Activated naive CD4-positive, alpha-beta T cell treated with anti-CD3 and anti-CD28 coated beads, Interleukin-2, amount 10 ng/mL, durations not matched to agents 7 days and 5 days (primary cell): ENCODE results near the gene CHRNA4.

Source experiments
- CTCF ChIA-PET: fragments of 350-600 bp; sonication (Branson Sonifier 250); formaldehyde crosslinking; loops from one replicate; lab custom pipeline; 2021; ENCODE audit warnings: antibody characterized with exemption; lab: Charles Lee
- DNase-seq: peaks from one replicate; pipeline ENCODE4 v3.0.0-alpha.2; 2020
- H3K27ac Mint-ChIP-seq: one replicate; pipeline ENCODE4 v1.8.0; 2021; ENCODE audit warnings: mild to moderate bottlenecking, moderate library complexity, mixed read lengths
- H3K27me3 Mint-ChIP-seq: one replicate; pipeline ENCODE4 v1.8.0; 2021; ENCODE audit warnings: mild to moderate bottlenecking, mixed read lengths
- H3K36me3 Mint-ChIP-seq: one replicate; pipeline ENCODE4 v1.8.0; 2021; ENCODE audit warnings: mixed read lengths
- H3K4me1 Mint-ChIP-seq: one replicate; pipeline ENCODE4 v1.8.0; 2021; ENCODE audit warnings: mixed read lengths
- H3K4me3 Mint-ChIP-seq: one replicate; pipeline ENCODE4 v1.8.0; 2021; ENCODE audit warnings: mild to moderate bottlenecking, moderate library complexity, mixed read lengths
- H3K9me3 Mint-ChIP-seq: one replicate; pipeline ENCODE4 v1.8.0; 2021; ENCODE audit warnings: mixed read lengths

The CHRNA4 gene

GRCh38 chr20:63297371-63297781, 63.8 kb downstream of the CHRNA4 start:
- Mint-ChIP-seq H3K4me3 (no peak overlapping the region), H3K9me3 (no peaks in the 10 kb centered on the region), H3K4me1 (peaks cover 13% of the 10 kb centered on the region), H3K36me3 (no peaks in the 10 kb centered on the region), H3K27me3 (peaks cover 54% of the 10 kb centered on the region), H3K27ac (no peak overlapping the region)
- CTCF ChIA-PET: no interaction called here
- DNase-seq: no peak

GRCh38 chr20:63296531-63297299, 64.4 kb downstream of the CHRNA4 start:
- H3K27me3 Mint-ChIP-seq: peaks cover 54% of the 10 kb centered on the region
- no peak overlapping the region for H3K4me3 Mint-ChIP-seq
- H3K36me3 Mint-ChIP-seq: no peaks in the 10 kb centered on the region
- CTCF ChIA-PET: no interaction called here
- H3K27ac Mint-ChIP-seq: no peak overlapping the region
- H3K9me3 Mint-ChIP-seq: no peaks in the 10 kb centered on the region
- DNase-seq: no peak
- peaks cover 13% of the 10 kb centered on the region for H3K4me1 Mint-ChIP-seq

GRCh38 chr20:63295846-63296245, 65.3 kb downstream of the CHRNA4 start:
- CTCF ChIA-PET: interaction anchor here (1.9 kb wide), 1 partner anchor 73 kb away, joined by 10 read pairs; no protein-coding TSS in a partner anchor
- H3K4me1 Mint-ChIP-seq: peaks cover 13% of the 10 kb centered on the region
- no peaks in the 10 kb centered on the region for H3K36me3 Mint-ChIP-seq
- H3K4me3 Mint-ChIP-seq: no peak overlapping the region
- no peaks in the 10 kb centered on the region for H3K9me3 Mint-ChIP-seq
- peaks cover 54% of the 10 kb centered on the region for H3K27me3 Mint-ChIP-seq
- H3K27ac Mint-ChIP-seq: no peak overlapping the region
- DNase-seq: no peak

DNA sequence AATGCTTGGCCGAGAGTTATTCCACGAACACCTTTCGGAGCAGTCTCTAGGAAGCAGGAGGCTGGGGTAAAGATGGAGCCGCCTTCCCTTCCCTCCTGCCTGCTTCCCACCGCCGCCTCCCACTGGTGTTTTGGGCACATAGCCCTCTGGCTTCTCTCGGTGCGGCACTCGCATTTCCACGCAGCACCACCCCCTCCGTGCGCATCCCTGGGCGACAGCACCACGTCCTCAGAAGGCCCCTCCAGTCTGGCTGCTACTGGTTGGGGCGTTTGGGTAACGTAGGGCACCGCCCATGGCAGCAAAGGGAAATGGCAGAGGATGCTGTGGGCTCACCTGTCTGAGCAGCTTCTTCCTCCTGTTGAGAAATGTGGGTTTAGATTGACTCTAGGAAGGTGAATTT, 65.7 kb downstream of the CHRNA4 start:
- Mint-ChIP-seq H3K4me1 (peaks cover 13% of the 10 kb centered on the region), H3K27me3 (peaks cover 54% of the 10 kb centered on the region), H3K9me3 (no peaks in the 10 kb centered on the region), H3K36me3 (no peaks in the 10 kb centered on the region), H3K4me3 (no peak overlapping the region), H3K27ac (no peak overlapping the region)
- CTCF ChIA-PET: interaction anchor here (1.9 kb wide), 1 partner anchor 72 kb away, joined by 10 read pairs; no protein-coding TSS in a partner anchor
- peak; percentile 39 for DNase-seq

GRCh38 chr20:63295018-63295417, 66.1 kb downstream of the CHRNA4 start:
- Mint-ChIP-seq H3K36me3 (no peaks in the 10 kb centered on the region), H3K9me3 (no peaks in the 10 kb centered on the region), H3K4me3 (no peak overlapping the region), H3K4me1 (peaks cover 13% of the 10 kb centered on the region), H3K27ac (no peak overlapping the region), H3K27me3 (peaks cover 54% of the 10 kb centered on the region)
- DNase-seq: no peak
- CTCF ChIA-PET: interaction anchor here (0.9 to 1.9 kb wide), 2 partner anchors 14 to 72 kb away, joined by 3 to 10 read pairs; no protein-coding TSS in a partner anchor

DNA sequence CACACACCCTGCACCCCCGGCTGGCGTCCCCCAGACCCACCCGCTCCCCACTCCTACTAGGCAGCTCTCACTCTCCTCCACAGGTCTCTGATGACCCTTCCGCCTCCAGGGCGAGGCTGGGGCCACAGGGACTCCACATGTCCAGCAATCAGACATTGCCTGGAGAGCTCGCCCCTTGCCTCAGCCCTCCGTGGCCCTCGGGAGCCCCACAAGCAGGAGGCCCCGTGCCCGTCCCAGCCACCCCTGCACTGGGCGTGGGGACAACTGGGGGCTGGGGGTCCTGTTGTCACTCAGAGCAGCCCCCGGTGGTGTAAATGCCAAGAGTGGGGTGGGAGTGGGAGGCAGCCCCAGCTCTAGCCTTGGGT, 66.6 kb downstream of the CHRNA4 start:
- Mint-ChIP-seq H3K27ac (no peak overlapping the region), H3K9me3 (no peaks in the 10 kb centered on the region), H3K27me3 (peaks cover 54% of the 10 kb centered on the region), H3K4me3 (no peak overlapping the region), H3K4me1 (peaks cover 13% of the 10 kb centered on the region), H3K36me3 (no peaks in the 10 kb centered on the region)
- CTCF ChIA-PET: interaction anchor here (0.9 to 1.9 kb wide), 2 partner anchors 14 to 72 kb away, joined by 3 to 10 read pairs; no protein-coding TSS in a partner anchor
- DNase-seq: no peak

DNA sequence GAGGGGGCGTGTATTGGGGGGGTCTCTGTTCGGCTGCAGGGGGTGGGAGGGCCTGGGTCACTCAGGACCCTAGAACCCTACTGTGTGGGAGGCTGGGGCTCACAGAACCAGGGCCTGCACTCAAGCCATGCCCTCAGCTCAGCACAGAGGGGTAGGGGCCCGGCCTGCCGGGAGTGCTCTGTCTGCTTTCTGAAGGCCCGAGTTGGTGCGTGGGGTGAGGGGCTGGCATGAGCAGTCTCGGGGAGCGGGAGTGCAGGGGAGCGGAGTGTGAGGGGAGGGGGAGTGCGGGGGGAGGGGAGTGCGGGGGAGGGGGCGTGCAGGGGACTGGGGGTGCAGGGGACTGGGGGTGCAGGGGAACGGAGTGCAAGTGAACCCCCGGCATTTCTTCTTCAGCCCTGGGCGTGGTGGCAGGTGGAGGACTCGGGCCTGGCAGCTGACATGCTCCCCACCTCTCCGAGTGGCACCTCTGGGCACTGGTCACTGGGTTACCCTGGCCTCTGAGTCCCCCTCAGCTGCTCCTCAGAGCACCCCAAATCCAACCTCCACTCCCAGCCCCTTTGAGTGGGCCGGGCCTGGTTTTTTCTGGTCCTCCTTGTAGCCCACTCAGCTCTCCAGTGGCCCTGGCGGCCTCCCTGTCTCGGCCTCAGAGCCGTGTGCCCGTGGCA, 67.1 kb downstream of the CHRNA4 start:
- H3K36me3 Mint-ChIP-seq: peaks cover under 1% of the 10 kb centered on the region
- CTCF ChIA-PET: interaction anchor here (0.9 to 1.9 kb wide), 2 partner anchors 13 to 71 kb away, joined by 3 to 10 read pairs; no protein-coding TSS in a partner anchor
- DNase-seq: no peak
- peaks cover 50% of the 10 kb centered on the region for H3K27me3 Mint-ChIP-seq
- H3K9me3 Mint-ChIP-seq: no peaks in the 10 kb centered on the region
- H3K27ac Mint-ChIP-seq: no peak overlapping the region
- peaks cover 13% of the 10 kb centered on the region for H3K4me1 Mint-ChIP-seq
- H3K4me3 Mint-ChIP-seq: no peak overlapping the region

DNA sequence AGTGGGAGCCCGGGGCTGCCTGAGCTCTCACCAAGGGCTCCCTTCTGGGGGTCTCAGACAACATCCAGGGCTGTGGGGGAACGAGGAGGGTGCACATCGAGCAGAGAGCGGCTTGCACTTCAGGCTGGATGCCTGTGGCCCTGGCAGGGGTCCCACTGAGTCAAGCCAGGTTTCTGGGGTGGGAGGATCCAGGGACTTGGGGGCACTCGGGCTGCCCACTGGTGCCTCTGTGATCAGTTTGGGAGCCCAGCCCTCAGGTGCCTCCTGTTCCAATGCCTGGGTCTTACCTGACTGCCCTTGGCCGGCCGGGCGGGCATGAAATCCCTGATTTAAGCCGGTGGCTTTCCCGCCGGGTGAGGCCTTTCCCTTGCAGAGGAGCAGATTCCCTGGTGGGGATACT, 67.7 kb downstream of the CHRNA4 start:
- H3K4me3 Mint-ChIP-seq: no peak overlapping the region
- no peaks in the 10 kb centered on the region for H3K9me3 Mint-ChIP-seq
- H3K27ac Mint-ChIP-seq: no peak overlapping the region
- DNase-seq: no peak
- CTCF ChIA-PET: no interaction called here
- peaks cover 46% of the 10 kb centered on the region for H3K27me3 Mint-ChIP-seq
- H3K36me3 Mint-ChIP-seq: peaks cover 4% of the 10 kb centered on the region
- H3K4me1 Mint-ChIP-seq: peaks cover 13% of the 10 kb centered on the region
